Measurements from ENCODE around the gene HSD3B2.
"Not testable (repeated sequence)": the region's sequence is repeated elsewhere in the genome, so short reads cannot be mapped to it uniquely, and the experiment has no call there.

HSD3B2 gene

GRCh38 chr1:119414950-119415349, at the start of gene HSD3B2:
HSD3B2 (plus strand) TSS chr1:119415150; CDS start chr1:119415420, 270 bp downstream.
- no peaks in the 10 kb centered on the region for H3K4me1 Mint-ChIP-seq
- DNase-seq (no peak), ATAC-seq (no peak)
- H3K9me3 Mint-ChIP-seq = no peaks in the 10 kb centered on the region
- H3K4me3 Mint-ChIP-seq = no peak within 1 kb of the TSS
- no peak within 1 kb of the TSS for H3K27ac Mint-ChIP-seq
- peaks cover 9% of the 10 kb centered on the region for H3K27me3 Mint-ChIP-seq

DNA sequence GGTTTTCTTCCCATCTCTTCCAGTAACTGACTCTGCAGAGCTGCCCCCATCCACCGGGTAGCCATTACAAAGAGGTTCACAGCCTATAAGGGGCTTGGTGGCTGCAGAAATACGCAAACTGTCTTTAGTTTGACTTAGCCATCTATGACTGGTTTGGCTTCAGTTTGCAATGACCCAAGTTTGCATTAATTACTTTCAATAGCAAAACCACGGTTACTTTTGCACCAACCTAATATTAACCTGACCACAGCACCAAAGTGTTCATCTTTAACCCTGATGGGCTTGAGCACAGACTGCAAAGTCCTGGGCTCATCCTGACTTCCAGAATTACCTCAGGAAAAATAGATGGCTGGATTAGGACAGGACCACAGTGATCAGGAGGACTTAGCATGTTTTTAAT, 48.5 kb upstream of the HSD3B2 start:
- Mint-ChIP-seq H3K4me1 (no peaks in the 10 kb centered on the region), H3K9me3 (no peaks in the 10 kb centered on the region), H3K27me3 (peaks cover 26% of the 10 kb centered on the region), H3K27ac (no peak overlapping the region), H3K4me3 (no peak overlapping the region)
- no peak for ATAC-seq
- no peak for DNase-seq

DNA sequence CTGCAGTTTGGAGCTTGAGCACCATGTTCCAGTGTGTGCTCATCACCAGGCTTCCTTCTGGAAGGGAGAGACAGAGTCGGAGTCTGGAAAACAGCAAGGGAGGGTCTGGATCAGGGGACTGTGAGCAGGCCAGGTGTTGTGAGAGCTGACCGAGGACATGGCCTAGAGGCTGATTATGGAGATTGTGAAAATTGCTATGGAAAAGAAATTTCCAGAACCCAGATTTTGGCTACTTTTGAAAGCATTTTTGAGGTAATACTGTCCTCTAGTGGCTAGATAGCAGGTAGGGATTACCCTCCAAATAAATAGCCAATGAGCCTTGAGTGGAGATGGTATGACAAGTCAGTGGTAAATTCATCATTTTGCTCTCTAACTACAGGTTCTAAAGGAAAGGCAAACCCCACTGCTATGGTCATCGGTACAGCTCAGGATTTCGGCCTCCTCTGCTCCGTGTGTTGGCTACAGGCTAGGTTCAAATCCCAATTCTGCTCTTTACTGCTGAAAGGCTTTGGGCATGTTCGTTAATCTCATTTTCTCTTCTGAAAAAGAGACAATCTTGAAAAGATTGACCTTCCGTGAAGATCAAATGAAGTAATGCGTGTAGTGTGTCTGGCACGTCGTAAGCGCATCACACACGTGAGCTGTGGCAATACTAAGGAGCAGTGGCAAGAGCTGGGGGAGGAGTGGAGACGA, 47.4 kb upstream of the HSD3B2 start:
- H3K4me3 Mint-ChIP-seq = no peak overlapping the region
- no peak overlapping the region for H3K27ac Mint-ChIP-seq
- H3K9me3 Mint-ChIP-seq = no peaks in the 10 kb centered on the region
- H3K4me1 Mint-ChIP-seq = no peaks in the 10 kb centered on the region
- DNase-seq = no peak
- ATAC-seq = peak; percentile 52
- H3K27me3 Mint-ChIP-seq = peaks cover 34% of the 10 kb centered on the region

GRCh38 chr1:119368554-119368953, 46.4 kb upstream of the HSD3B2 start, which contains the start of gene HAO2:
HAO2 (plus strand) TSS chr1:119368785; CDS start chr1:119381086, 12,301 bp downstream.
- H3K9me3 Mint-ChIP-seq = no peaks in the 10 kb centered on the region
- no peak for ATAC-seq

GRCh38 chr1:119370748-119371147, 44.2 kb upstream of the HSD3B2 start:
- no peak overlapping the region for H3K27ac Mint-ChIP-seq
- peaks cover 11% of the 10 kb centered on the region for H3K4me1 Mint-ChIP-seq
- peaks cover 35% of the 10 kb centered on the region for H3K27me3 Mint-ChIP-seq
- DNase-seq (no peak), ATAC-seq (no peak)
- no peak overlapping the region for H3K4me3 Mint-ChIP-seq
- no peaks in the 10 kb centered on the region for H3K9me3 Mint-ChIP-seq

More at GRCh38 chr1:119368554-119368953, 46.4 kb upstream of the HSD3B2 start, which contains the start of gene HAO2:
- H3K27ac Mint-ChIP-seq = no peak within 1 kb of the TSS
- no peaks in the 10 kb centered on the region for H3K4me1 Mint-ChIP-seq
- no peak within 1 kb of the TSS for H3K4me3 Mint-ChIP-seq
- H3K27me3 Mint-ChIP-seq = peaks cover 35% of the 10 kb centered on the region
- DNase-seq = no peak

GRCh38 chr1:119371815-119372214, 43.1 kb upstream of the HSD3B2 start:
- no peak overlapping the region for H3K27ac Mint-ChIP-seq
- H3K9me3 Mint-ChIP-seq = no peaks in the 10 kb centered on the region
- peaks cover 11% of the 10 kb centered on the region for H3K4me1 Mint-ChIP-seq
- no peak for DNase-seq
- H3K4me3 Mint-ChIP-seq = no peak overlapping the region
- H3K27me3 Mint-ChIP-seq = peaks cover 35% of the 10 kb centered on the region
- ATAC-seq = no peak

DNA sequence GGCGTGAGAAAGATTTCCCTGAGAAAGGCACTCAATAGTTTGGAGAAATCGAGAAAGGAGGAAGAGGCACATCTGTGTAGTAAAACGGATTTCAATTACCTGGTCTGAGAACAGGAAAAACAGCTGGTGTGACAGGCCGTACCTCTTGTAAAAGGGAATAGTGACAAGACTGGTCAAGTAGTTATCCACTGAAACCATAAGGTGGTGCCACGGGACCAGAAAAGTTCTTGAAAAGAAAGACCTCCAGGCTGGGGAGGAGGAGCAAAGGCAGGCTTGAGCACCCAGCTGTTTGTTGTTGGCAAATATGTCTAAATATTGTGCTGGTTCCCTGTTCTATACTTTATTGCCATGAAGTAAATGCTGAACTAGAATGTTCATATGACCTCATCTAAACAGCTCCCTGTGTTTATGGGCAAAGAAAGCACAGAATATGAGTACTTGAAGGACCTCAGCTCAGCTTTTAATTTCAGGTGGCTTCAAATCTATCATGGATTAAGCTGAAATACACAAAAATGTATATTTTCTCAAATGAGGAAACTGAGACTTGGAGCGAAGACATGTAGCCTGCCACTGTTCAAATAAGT, 42.4 kb upstream of the HSD3B2 start:
- H3K9me3 Mint-ChIP-seq = no peaks in the 10 kb centered on the region
- peaks cover 11% of the 10 kb centered on the region for H3K4me1 Mint-ChIP-seq
- peaks cover 28% of the 10 kb centered on the region for H3K27me3 Mint-ChIP-seq
- ATAC-seq = no peak
- no peak for DNase-seq
- peak overlapping the region in 1 of 2 donors; percentile 2 for H3K27ac Mint-ChIP-seq
- H3K4me3 Mint-ChIP-seq = no peak overlapping the region

- ATAC-seq (no peak), DNase-seq (no peak)
- H3K9me3 Mint-ChIP-seq = peaks cover 0 to 1% of the 10 kb centered on the region in 2 donors
- H3K4me1 Mint-ChIP-seq = peaks cover 11% of the 10 kb centered on the region
- H3K27me3 Mint-ChIP-seq = peaks cover 21% of the 10 kb centered on the region
- no peak overlapping the region for H3K27ac Mint-ChIP-seq
- no peak overlapping the region for H3K4me3 Mint-ChIP-seq
These were observed 41.5 kb upstream of the HSD3B2 start for GRCh38 chr1:119373465-119373864.

DNA sequence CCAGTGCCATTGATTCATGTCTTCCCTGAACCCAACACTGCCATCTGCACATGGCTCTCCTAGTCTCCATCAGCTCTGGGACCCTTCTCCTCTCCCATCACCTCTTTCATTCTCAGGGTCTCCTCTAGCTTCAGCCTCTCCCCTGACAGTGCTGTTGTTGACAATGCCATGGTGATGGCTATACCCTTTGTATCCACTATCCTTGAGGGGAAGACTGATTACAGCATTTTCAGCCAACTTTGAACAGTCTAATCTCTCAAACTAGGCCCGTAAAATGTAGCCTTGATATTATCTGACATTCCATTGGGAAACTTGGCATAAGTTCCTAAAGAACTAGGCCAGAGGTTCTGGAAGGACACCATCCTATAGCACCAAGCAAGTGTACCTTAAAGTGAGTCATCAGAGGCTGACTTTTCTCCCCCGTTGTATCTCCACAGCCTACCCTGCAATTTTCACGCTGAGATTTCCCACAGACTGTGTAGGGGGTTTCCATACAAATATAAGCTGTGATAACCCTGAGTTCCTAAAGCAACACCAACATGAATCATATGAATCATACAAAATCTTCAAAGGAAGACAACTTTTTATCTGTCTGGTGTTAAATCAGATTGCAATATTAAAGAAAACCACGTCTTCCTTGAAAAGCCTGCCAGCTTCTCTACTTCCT, 40.6 kb upstream of the HSD3B2 start:
- peaks cover 11% of the 10 kb centered on the region for H3K4me1 Mint-ChIP-seq
- peaks cover 0 to 6% of the 10 kb centered on the region in 2 donors for H3K9me3 Mint-ChIP-seq
- peaks cover 21% of the 10 kb centered on the region for H3K27me3 Mint-ChIP-seq
- DNase-seq = no peak
- H3K4me3 Mint-ChIP-seq = no peak overlapping the region
- ATAC-seq = peak; percentile 60
- no peak overlapping the region for H3K27ac Mint-ChIP-seq

- Mint-ChIP-seq H3K4me3 (no peak overlapping the region), H3K9me3 (peaks cover 0 to 6% of the 10 kb centered on the region in 2 donors), H3K4me1 (peaks cover 11% of the 10 kb centered on the region), H3K27me3 (peaks cover 21% of the 10 kb centered on the region), H3K27ac (no peak overlapping the region)
- no peak for ATAC-seq
- no peak for DNase-seq
These were observed 39.6 kb upstream of the HSD3B2 start for GRCh38 chr1:119375366-119375765.

- Mint-ChIP-seq H3K4me3 (no peak overlapping the region), H3K27ac (no peak overlapping the region), H3K9me3 (peaks cover 0 to 6% of the 10 kb centered on the region in 2 donors), H3K4me1 (peaks cover 11% of the 10 kb centered on the region), H3K27me3 (peaks cover 21% of the 10 kb centered on the region)
- ATAC-seq (no peak), DNase-seq (no peak)
These were observed 38.4 kb upstream of the HSD3B2 start for GRCh38 chr1:119376594-119376993.

GRCh38 chr1:119377594-119377993, 37.4 kb upstream of the HSD3B2 start:
- Mint-ChIP-seq H3K27me3 (peaks cover 14% of the 10 kb centered on the region), H3K4me1 (peaks cover 11% of the 10 kb centered on the region)
- H3K9me3 Mint-ChIP-seq, ATAC-seq, DNase-seq, H3K27ac Mint-ChIP-seq, H3K4me3 Mint-ChIP-seq: not testable (repeated sequence)

DNA sequence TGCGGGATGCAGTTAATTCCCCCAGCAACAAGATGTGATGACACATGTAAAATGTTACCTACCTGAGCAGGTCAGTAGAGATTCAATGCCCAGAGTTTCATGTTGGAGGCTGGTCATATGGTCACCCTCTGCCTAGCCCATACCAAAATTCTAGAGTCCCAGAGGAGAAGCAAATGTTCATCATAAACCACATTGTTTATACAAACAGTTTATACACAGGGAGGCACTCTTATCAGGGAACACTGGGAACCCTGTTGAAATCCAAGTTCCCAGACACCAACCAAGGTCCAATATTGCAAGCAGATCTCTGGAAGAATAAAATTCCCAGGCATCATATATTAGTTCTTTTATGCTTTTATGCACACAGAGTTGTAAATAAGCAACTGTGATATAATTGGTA, 35.8 kb upstream of the HSD3B2 start:
- H3K4me1 Mint-ChIP-seq = peaks cover 9% of the 10 kb centered on the region
- H3K27ac Mint-ChIP-seq = no peak overlapping the region
- ATAC-seq (no peak), DNase-seq (no peak)
- H3K9me3 Mint-ChIP-seq = peaks cover 0 to 6% of the 10 kb centered on the region in 2 donors
- no peak overlapping the region for H3K4me3 Mint-ChIP-seq
- H3K27me3 Mint-ChIP-seq = peaks cover 3% of the 10 kb centered on the region

DNA sequence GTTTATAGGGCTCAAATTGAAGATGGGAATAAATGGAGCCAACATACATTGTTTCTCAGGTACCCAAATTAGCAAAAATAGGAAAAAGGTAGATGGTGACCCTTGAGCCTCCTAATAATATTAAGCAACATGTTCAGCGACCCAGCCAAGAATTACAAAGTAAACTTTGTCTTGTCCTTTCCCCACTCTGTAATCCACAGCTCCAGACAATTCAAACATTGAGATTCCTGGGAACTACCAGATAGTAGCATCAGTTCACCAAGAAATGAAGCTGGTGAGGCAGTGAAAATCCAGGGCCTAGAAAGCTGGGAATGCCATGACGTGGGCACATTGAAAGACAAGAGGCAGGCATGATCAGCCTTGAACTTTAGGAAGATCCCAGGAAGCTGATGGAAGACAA, 34.6 kb upstream of the HSD3B2 start:
- no peak for DNase-seq
- no peaks in the 10 kb centered on the region for H3K4me1 Mint-ChIP-seq
- peaks cover 0 to 6% of the 10 kb centered on the region in 2 donors for H3K9me3 Mint-ChIP-seq
- H3K27me3 Mint-ChIP-seq = no peaks in the 10 kb centered on the region
- ATAC-seq = no peak
- H3K27ac Mint-ChIP-seq = no peak overlapping the region
- H3K4me3 Mint-ChIP-seq = no peak overlapping the region

GRCh38 chr1:119380983-119381662, 33.8 kb upstream of the HSD3B2 start:
- Mint-ChIP-seq H3K4me1 (no peaks in the 10 kb centered on the region), H3K27me3 (no peaks in the 10 kb centered on the region), H3K9me3 (peaks cover 0 to 6% of the 10 kb centered on the region in 2 donors), H3K4me3 (no peak overlapping the region), H3K27ac (no peak overlapping the region)
- ATAC-seq (no peak), DNase-seq (no peak)
